ENCODE measurements around the gene GPRIN2. TPM values are rescaled to one million over a fixed set of nuclear protein-coding genes. Genes with fewer than 3 reads are reported as not detected.
"Not testable (repeated sequence)": the region's sequence is repeated elsewhere in the genome, so short reads cannot be mapped to it uniquely, and the experiment has no call there.

The GPRIN2 gene
- total RNA-seq, 1 donor from 2014 or later: not detected

DNA sequence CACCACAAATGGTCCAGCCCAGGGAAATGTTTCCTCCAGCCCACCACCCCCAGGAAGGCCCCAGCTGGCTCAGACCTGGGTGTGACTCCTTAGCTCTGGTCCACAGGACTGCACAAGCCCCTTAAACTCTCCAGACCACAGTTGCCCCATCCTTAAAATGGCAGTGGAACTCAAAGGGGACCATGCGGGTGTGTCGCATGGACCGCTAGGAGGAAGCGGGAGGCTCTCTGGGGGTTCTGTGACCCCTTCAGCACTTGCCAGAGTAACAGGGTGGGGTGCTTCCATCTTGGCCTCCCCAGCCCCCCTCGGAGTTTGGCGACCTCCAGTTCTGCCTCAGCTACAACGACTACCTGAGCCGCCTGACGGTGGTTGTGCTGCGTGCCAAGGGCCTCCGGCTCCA lies 27.7 kb upstream of the GPRIN2 start:
- H3K4me1 ChIP-seq; H3K36me3 ChIP-seq; H3K27me3 ChIP-seq (ENCODE audit: low read depth); intact Hi-C loops (cut with micrococcal nuclease); DNase-seq; H3K9me3 ChIP-seq (replicated peaks); H3K4me3 ChIP-seq: not testable (repeated sequence)
- H3K27ac ChIP-seq (replicated peaks): peak overlapping the region; percentile 11

DNA sequence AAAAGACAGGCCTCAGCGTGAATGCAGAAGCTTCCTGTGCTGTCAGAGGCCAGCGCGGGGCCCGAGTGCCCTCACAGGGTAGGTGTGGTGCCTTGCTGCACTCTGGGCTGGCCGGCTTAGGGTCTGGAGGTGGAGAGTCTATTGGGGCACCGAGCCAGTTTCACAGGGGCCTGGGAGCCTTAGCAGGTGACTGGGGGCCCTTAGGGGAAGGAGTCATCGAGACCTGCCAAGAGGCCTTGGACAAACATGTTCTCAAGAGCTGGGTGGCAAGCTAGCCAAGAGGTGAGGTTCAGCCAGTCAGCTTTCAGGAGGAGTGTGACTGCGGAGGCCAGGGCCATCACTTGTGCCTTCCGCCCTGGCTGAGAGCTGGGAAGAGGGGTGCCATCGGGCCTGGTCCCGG lies 26.1 kb upstream of the GPRIN2 start:
- intact Hi-C loops (cut with micrococcal nuclease); DNase-seq; H3K4me3 ChIP-seq; H3K27ac ChIP-seq (replicated peaks); H3K36me3 ChIP-seq; H3K9me3 ChIP-seq (replicated peaks); H3K4me1 ChIP-seq: not testable (repeated sequence)
- H3K27me3 ChIP-seq (ENCODE audit: low read depth): peaks cover 12% of the 10 kb centered on the region

DNA sequence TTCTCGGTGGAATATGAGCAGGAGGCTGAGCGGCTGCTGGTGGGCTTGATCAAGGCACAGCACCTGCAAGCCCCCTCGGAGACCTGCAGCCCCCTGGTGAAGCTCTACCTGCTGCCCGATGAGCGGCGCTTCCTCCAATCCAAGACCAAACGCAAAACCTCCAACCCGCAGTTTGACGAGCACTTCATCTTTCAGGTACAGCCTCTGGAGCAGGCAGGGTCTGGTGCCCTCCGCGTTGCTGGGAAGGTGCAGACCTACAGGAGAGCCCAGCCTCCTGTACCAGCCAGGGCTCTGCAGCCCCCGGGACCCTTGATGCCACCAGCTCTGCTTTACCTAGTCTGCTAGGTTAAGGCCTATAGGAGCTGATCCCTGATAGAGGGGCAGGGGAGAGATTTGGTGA lies 25.5 kb upstream of the GPRIN2 start:
- peaks cover 14% of the 10 kb centered on the region for H3K27me3 ChIP-seq (ENCODE audit: low read depth)
- H3K36me3 ChIP-seq; DNase-seq; H3K9me3 ChIP-seq (replicated peaks); intact Hi-C loops (cut with micrococcal nuclease); H3K4me3 ChIP-seq; H3K27ac ChIP-seq (replicated peaks); H3K4me1 ChIP-seq: not testable (repeated sequence)

DNA sequence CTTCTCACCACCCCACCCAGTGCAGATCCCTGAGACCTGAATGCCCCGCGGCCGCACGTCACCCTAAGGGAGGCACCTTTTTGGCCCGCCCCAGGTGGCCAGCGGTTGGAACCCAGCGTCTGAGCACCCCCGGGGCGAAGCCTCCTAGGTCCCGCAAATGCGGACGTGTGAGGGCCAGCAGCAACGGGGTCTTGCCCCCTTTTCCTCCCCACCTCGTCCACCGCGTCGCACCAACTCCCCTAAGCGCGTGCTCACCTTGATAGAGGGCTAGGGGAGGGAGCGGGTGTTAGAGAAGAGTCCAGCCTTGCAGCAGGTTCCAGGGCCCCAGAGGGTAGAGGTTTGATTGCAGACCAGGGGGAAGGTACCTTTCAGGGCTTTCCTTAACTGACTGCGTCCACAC lies 22.9 kb upstream of the GPRIN2 start:
- H3K9me3 ChIP-seq (replicated peaks); DNase-seq; H3K4me1 ChIP-seq; H3K36me3 ChIP-seq; intact Hi-C loops (cut with micrococcal nuclease); H3K4me3 ChIP-seq; H3K27ac ChIP-seq (replicated peaks): not testable (repeated sequence)
- H3K27me3 ChIP-seq (ENCODE audit: low read depth): peaks cover 14% of the 10 kb centered on the region

DNA sequence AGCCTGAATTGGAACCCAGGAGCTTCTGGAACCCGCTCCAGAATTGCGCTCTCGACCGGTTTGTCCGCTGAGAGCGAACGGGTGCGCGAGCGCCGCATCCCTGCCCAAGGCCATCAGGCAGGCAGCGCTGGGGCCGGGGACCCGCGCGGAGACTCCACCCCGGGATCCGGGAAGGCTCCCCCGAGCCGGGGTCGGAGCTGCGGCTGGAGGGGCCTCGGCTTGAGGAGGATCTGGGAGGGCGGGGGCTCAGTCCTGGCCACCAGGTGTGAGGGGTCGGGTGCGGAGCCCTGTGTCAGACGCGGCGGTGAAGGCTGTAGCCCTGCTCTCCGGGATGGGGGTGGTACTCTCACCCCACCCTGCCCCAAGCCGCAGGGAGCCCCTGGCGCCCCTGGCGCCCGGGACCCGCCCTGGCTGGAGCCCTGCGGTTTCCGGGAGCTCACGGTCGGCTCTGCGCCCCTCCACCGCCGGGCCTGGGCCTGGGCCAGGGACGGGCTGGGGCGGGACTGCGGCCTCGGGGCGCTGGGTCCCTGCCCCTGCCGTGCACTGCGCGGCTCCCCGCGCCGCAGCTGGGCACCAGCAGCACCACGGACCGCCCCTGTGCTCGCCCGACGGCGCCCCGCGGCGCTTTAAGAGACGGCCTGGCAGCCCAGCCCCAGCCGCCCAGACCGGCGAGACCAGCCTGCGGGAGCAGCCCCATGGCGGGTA lies 22.2 kb upstream of the GPRIN2 start, which contains the start of gene SYT15:
SYT15 (plus strand) TSS at position 655 of the 705 bp plus-strand sequence; CDS start at position 696, 41 bp downstream.
- H3K36me3 ChIP-seq; H3K4me1 ChIP-seq; DNase-seq; H3K9me3 ChIP-seq (replicated peaks); H3K27ac ChIP-seq (replicated peaks); intact Hi-C loops (cut with micrococcal nuclease): not testable (repeated sequence)
- Histone ChIP-seq H3K4me3 (peak within 1 kb of the TSS; percentile 55), H3K27me3 (ENCODE audit: low read depth) (peaks cover 14% of the 10 kb centered on the region)

DNA sequence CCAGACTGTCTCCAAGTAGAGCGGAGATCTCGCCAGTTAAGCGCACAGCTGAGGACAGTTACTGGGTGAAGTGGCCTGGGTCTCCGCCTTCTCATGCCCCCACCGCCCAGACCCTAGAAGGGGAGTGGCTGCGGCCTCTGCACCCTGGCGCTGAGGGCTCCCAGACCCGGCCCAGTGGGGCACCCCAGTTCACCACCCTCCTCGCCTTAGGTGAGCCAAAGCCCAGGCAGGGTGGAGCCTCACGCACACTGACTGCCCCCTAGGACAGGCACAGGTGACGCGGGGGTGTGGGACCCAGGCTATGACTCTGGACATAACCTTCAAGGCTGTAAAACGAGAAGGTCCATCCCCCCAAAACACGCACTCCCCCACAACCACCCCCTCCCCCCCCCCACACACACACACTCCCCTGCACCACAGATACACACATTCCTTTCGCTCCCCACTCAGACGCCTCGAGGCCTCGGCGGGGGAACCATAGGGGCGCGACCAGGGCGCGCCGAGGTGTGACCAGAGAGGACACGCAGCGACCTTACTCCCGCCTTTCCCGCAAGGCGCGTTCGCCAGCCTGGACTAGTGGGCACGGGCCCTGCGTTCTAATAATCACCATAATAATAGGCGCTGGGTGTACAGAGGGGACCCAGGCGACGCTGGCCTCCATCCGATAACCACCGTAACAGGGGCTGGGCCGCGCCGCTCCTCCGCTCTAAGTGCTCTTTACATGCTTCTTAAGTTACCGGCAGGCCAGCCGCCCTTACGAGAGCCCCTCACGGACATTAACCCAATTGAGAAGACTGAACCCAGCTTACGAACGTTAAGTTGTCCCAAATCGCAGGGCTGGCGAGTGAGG lies 21.4 kb upstream of the GPRIN2 start:
- DNase-seq; H3K36me3 ChIP-seq; H3K27ac ChIP-seq (replicated peaks); H3K9me3 ChIP-seq (replicated peaks); intact Hi-C loops (cut with micrococcal nuclease); H3K4me1 ChIP-seq: not testable (repeated sequence)
- H3K4me3 ChIP-seq: peak overlapping the region; percentile 55
- peaks cover 14% of the 10 kb centered on the region for H3K27me3 ChIP-seq (ENCODE audit: low read depth)

DNA sequence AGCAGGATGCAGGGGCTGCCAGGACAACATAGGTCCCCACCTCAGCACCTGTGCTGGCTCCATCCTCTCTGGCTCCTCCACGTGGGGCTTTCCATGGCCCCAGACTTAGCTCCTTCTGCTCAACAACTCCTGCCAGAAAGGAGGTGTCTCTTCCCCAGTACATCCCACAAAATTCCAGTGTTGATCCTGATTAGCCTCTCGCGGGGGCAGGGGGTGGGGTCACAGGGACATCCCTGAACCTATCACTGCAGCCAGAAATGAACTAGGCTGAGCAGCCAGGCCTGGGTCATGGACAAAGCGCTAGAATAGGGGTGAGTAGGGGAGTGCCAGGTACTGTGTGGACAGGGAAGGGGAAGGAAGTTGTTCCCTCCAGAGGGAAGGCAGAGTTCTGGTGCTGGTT lies 17.4 kb upstream of the GPRIN2 start:
- H3K9me3 ChIP-seq (replicated peaks); H3K36me3 ChIP-seq; H3K27ac ChIP-seq (replicated peaks); DNase-seq; H3K4me1 ChIP-seq; intact Hi-C loops (cut with micrococcal nuclease); H3K4me3 ChIP-seq: not testable (repeated sequence)
- peaks cover 14% of the 10 kb centered on the region for H3K27me3 ChIP-seq (ENCODE audit: low read depth)

DNA sequence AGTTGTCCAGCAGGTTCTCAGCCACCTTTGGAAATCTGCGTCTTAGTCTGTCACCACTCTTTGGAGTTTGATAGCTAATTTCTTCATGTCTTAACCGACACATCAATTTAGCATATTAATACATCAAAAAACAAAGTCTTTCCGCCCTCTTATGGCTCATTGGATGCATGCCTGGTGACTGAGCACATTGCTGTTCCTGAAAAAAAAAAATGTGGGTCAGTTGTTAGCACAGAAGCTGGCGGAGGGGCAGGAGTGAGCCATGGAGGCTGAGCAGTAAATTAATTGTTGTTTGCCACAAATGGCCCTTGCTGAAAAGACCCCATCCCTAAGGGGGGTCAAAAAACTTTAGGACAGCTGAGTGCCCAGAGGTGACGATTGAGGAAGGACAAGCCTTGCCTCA lies 16.9 kb upstream of the GPRIN2 start:
- DNase-seq; H3K9me3 ChIP-seq (replicated peaks); H3K36me3 ChIP-seq; H3K4me1 ChIP-seq; H3K4me3 ChIP-seq; intact Hi-C loops (cut with micrococcal nuclease); H3K27ac ChIP-seq (replicated peaks); H3K27me3 ChIP-seq (ENCODE audit: low read depth): not testable (repeated sequence)

DNA sequence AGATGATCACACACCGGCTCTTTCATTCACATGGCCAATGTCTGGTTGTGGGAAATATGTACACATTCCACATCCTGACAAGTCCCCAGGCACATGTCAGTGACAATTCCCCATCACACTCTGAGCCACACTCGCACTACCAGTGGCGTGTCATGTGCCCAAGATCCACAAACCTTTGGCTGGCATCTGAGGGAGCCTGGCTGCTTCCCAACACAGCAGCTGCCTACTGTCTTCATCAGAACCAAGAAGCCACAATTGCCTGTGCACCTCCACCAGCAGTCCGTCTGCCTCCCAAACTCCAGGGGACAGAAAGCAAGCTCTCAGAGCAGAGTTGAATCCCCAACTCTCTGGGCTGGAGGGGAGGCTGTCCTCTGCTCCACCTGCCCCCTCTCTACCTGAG lies 16.3 kb upstream of the GPRIN2 start:
- H3K27me3 ChIP-seq (ENCODE audit: low read depth); H3K27ac ChIP-seq (replicated peaks); H3K9me3 ChIP-seq (replicated peaks); H3K4me3 ChIP-seq; intact Hi-C loops (cut with micrococcal nuclease); H3K4me1 ChIP-seq; H3K36me3 ChIP-seq: not testable (repeated sequence)
- DNase-seq: peak; percentile 64

DNA sequence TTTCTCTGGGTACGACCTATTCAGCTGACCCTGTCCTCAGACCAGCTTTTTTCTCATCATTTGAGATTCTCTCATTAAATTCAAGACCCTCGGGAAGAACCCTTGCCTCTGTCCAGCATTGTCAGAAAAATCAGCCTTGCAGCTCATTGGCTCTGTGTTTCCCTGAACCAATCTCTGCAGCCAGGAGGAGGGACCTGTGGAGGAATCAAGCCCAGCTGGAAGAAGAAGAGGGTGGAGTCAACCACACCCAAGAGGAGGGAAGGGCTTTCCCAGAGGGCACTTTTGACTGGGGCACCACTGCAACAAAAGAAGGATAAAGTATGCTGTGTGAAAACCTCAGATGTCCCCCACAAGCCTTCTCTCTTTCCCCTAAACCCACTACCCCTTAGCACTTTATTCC lies 14.2 kb upstream of the GPRIN2 start:
- intact Hi-C loops (cut with micrococcal nuclease); H3K27me3 ChIP-seq (ENCODE audit: low read depth); DNase-seq; H3K9me3 ChIP-seq (replicated peaks); H3K27ac ChIP-seq (replicated peaks); H3K36me3 ChIP-seq; H3K4me1 ChIP-seq; H3K4me3 ChIP-seq: not testable (repeated sequence)

DNA sequence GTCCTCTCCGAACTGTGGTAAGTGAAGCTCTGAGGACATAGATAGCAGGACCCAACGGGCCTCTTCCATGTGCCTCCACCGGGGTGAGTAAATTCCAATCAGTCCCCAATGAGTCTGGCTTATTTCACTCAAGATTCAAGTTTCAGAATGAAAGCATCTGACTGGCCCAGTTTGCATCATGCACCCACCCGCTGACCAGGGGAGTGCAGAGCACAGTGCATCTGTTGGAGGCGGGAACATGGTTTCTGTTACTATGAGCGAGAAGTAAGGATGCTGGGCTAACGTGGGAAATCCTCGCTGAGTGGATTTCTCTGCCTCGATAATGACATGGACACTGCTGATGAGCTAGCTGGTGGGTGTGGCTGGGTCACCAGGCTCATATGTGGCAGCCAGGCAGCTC lies 10.7 kb upstream of the GPRIN2 start:
- H3K9me3 ChIP-seq (replicated peaks); H3K27me3 ChIP-seq (ENCODE audit: low read depth); H3K4me3 ChIP-seq; H3K4me1 ChIP-seq; H3K36me3 ChIP-seq; intact Hi-C loops (cut with micrococcal nuclease); DNase-seq; H3K27ac ChIP-seq (replicated peaks): not testable (repeated sequence)

All from left ventricle myocardium inferior (tissue), 1 donor.